GM12801 (cell line): ENCODE measurements around the gene KLK14.

ENCODE experiments used
- TF ChIP-seq, protein P1 (sequence below): IDR thresholded peaks from one replicate; pipeline ENCODE4 v1.5.1; 2011; ENCODE audit warnings: control low read depth; ENCODE audit not compliant: insufficient read length; ENCODE audit errors: extremely low read depth

The KLK14 gene

DNA sequence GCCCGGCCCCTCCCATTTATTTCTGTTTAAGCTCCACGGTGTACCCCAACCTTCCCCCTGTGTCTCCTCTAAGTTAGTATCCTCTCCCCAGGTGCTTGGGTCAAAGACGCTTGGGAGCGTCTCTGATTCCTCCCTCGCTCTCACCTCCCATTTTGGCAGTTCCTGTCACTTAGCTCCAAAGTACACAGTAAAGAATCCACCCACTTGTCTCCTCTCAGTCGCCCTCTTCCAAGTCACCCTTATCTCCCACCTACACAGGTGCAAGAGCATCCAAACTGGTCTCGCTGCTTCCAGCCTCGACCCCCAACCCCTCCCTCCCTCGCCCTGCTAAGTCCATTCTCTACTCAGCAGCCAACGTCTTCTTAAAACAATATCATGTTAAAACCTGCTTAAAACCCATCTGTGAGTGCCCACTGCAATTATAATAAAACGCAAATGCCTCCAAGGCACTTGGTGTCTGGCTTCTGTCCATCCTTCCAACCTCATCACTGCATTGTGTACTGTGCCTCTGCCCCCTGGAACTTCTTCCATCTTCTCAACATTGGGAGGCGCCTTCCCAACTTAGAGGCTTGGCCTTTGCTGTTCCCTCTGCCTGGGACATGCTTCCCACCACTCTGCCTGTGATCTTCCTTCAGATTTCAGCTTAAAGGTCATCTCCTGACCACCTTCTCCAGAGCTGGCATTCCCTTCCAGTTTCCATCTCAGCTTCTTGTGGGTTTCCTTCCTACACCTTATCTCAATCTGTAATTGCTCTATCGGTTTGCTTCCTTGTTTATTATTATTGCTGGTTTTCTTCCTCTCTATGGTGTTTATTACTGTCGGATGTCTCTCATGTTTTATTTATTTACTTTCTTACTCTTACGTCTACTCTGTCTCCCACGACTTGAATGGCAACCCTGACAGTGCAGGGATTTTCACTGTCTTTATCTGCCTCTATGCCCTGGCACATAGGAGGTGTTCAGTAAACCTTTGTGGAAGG is 9.5 kb upstream of the KLK14 start:
- TF ChIP-seq, protein P1, sequence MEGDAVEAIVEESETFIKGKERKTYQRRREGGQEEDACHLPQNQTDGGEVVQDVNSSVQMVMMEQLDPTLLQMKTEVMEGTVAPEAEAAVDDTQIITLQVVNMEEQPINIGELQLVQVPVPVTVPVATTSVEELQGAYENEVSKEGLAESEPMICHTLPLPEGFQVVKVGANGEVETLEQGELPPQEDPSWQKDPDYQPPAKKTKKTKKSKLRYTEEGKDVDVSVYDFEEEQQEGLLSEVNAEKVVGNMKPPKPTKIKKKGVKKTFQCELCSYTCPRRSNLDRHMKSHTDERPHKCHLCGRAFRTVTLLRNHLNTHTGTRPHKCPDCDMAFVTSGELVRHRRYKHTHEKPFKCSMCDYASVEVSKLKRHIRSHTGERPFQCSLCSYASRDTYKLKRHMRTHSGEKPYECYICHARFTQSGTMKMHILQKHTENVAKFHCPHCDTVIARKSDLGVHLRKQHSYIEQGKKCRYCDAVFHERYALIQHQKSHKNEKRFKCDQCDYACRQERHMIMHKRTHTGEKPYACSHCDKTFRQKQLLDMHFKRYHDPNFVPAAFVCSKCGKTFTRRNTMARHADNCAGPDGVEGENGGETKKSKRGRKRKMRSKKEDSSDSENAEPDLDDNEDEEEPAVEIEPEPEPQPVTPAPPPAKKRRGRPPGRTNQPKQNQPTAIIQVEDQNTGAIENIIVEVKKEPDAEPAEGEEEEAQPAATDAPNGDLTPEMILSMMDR = no peak

DNA sequence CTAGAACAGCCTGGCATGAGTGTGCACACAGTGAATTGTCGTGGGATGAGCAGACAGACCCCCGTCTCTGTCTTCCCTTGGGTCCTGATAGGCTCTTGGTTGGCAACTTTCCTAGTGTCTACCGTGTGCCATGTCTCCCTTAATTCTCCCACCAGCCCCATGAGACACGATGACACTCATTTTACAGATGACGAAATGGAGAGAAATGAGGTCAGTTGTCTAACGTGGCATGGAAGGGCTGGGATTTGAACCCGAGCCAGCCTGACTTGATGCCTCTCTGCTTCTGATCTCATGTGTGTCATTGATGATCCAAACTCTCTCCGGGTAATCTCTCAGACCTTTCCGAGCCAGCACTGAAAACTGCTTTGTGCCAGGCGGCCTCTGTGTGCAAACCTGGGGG is 8.4 kb upstream of the KLK14 start:
- TF ChIP-seq, protein P1 = no peak

GRCh38 chr19:51090471-51090870 is 7.8 kb upstream of the KLK14 start:
- TF ChIP-seq, protein P1 = no peak

- TF ChIP-seq, protein P1 = no peak
Observed at GRCh38 chr19:51089786-51090185, 7.1 kb upstream of the KLK14 start.

DNA sequence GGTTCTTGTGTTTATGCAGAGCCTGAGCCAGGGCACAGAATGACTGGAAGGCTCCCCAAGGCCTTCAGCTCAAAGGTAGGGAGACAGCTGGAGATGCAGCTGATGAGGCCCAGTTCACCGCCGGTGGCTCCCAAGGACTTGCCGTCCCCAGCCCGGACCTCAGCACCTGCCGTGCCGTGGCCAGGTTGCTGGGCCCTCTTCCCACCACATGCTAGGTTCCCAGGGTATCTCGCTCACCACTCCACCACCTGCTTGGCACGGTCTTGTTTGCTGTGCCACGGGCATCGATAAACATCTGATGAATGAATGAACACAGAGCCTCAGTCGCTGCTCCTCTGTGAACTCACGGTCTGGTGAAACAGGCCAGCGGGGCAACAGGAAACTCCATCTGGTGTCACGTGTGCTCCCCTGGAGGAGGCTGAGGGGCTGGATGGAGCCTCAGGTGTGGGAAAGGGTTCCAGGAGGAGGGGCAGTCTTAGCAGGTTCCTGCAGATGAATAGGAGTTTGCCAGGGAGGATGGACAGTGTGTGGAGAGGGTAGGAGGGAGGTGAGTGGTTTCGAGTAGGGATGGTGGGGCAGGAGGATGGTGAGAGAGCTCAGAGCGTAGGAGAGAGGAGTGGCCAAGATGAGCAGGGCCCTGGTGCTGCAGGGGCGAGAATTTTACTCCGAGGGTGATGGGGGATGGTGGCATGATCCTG is 3.6 kb upstream of the KLK14 start:
- TF ChIP-seq, protein P1 = no peak

GRCh38 chr19:51084505-51084904 is 1.8 kb upstream of the KLK14 start:
- TF ChIP-seq, protein P1 = no peak

- TF ChIP-seq, protein P1 = no peak
Observed at GRCh38 chr19:51083783-51084182, 1.1 kb upstream of the KLK14 start.
